Upper lobe of right lung (tissue), 1 donor: ENCODE results near the gene TRIM8. TPM values are rescaled to one million over a fixed set of nuclear protein-coding genes. Genes with fewer than 3 reads are reported as not detected.

Source experiments
- ATAC-seq: fragments of 200-7000 bp; cut with Tn5 transposase; one replicate; pipeline ENCODE4 v1.9.1; 2020; ENCODE audit warnings: mild to moderate bottlenecking, moderate library complexity
- DNase-seq: peaks from one replicate; pipeline ENCODE4 v3.0.0-alpha.2; 2020
- H3K27ac ChIP-seq: fragments of 200-600 bp; one replicate; pipeline ENCODE4 v1.8.0; 2022
- H3K27me3 ChIP-seq: fragments of 200-600 bp; one replicate; pipeline ENCODE4 v1.8.0; 2022; ENCODE audit warnings: mild to moderate bottlenecking
- H3K36me3 ChIP-seq: fragments of 200-600 bp; one replicate; pipeline ENCODE4 v1.8.0; 2022
- H3K4me1 ChIP-seq: fragments of 200-600 bp; one replicate; pipeline ENCODE4 v1.8.0; 2022
- H3K4me3 ChIP-seq: fragments of 200-600 bp; one replicate; pipeline ENCODE4 v1.8.0; 2022; ENCODE audit warnings: mild to moderate bottlenecking
- H3K9me3 ChIP-seq: fragments of 200-600 bp; one replicate; pipeline ENCODE4 v1.8.0; 2022
- intact Hi-C: fragments of 100-400 bp; cut with DNase I; formaldehyde crosslinking; loops from one replicate; pipeline ENCODE4 v1.11.0; 2022
- long read RNA-seq: library from polyadenylated mRNA; unstranded; transcript quantifications from one replicate; pipeline ENCODE4 v2.0.0, GENCODE V29; 2021
- total RNA-seq: library from RNA; stranded (reverse); fragmentation: NEBNext Ultra II Directional; extraction: Animal tissue kit (Norgen Biotek cat#: 25700); gene quantifications from one replicate; pipeline ENCODE4 v1.2.1, GENCODE V29; 2021
- TF ChIP-seq, protein P1 (sequence below): fragments of 200-600 bp; IDR thresholded peaks from one replicate; pipeline ENCODE4 v1.8.0; 2022; ENCODE audit warnings: antibody characterized with exemption
- donor health status: DM: no; HTN: yes; CAD: no; lungs with severe emphysema.

The TRIM8 gene, protein sequence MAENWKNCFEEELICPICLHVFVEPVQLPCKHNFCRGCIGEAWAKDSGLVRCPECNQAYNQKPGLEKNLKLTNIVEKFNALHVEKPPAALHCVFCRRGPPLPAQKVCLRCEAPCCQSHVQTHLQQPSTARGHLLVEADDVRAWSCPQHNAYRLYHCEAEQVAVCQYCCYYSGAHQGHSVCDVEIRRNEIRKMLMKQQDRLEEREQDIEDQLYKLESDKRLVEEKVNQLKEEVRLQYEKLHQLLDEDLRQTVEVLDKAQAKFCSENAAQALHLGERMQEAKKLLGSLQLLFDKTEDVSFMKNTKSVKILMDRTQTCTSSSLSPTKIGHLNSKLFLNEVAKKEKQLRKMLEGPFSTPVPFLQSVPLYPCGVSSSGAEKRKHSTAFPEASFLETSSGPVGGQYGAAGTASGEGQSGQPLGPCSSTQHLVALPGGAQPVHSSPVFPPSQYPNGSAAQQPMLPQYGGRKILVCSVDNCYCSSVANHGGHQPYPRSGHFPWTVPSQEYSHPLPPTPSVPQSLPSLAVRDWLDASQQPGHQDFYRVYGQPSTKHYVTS
- total RNA-seq, result 146 TPM
- long read RNA-seq, full-length matches to known transcripts, result 302 of 387 reads
- long read RNA-seq, partial matches to known transcripts, result 7 of 387 reads
- long read RNA-seq, other reads (novel, unspliced or antisense), result 78 of 387 reads

DNA sequence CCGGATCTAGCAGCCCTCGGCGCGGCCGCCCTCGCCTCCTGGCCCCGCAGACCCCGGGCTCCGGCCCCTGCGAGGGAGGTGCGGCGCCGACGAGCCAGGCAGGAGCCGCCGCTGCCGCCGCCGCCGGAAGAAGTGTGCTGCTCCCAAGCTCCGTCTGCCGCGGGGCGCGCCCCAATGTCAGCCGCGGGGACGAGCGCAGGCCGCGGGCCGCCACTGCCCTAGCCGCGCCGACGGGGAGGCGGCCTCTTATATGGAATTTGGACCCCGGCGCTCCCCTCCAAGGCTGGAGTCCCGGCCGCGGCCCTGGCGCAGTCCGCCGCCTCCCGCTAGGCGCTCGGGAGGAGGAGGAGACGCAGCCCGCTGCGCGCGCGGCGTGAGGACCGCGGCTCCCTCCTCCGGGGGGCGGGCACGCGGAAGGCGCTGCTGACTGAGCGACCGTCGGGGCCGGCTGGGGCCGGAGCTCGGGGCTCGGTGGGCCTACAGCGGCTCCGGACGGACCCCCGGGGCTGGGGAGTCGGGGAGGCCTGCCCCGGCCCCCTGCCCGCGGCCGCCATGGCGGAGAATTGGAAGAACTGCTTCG is at the start of gene TRIM8:
TSS of gene TRIM8 (plus strand) at position 414 of the 580 bp plus-strand sequence. CDS start at position 553, 139 bp downstream.
- peak; percentile 1 for ATAC-seq

DNA sequence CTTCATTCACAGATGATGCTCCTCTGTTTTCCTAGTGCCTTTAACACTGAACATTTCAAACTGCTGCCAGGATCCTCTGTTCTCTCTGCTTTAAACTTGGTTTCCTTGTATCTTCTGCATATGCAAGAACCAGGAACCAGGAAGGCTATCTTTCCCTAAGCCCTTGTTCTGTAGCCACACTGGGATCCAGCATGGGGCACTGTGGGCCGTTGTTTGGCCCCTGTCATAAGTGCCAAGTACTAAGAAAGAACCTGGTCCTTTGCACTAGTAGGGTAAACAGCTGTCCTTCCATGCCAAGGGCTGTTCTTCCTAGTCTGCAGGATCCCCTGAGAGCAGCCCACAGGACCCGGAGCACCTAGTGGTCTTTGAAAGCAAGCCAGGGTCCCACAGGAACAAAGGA is 49.0 kb upstream of the TRIM8 start:
- Histone ChIP-seq H3K27ac (no peak overlapping the region), H3K36me3 (peaks cover 37% of the 10 kb centered on the region), H3K4me1 (peaks cover 31% of the 10 kb centered on the region), H3K27me3 (no peaks in the 10 kb centered on the region), H3K4me3 (no peak overlapping the region), H3K9me3 (no peaks in the 10 kb centered on the region)
- no peak for ATAC-seq
- TF ChIP-seq, protein P1, sequence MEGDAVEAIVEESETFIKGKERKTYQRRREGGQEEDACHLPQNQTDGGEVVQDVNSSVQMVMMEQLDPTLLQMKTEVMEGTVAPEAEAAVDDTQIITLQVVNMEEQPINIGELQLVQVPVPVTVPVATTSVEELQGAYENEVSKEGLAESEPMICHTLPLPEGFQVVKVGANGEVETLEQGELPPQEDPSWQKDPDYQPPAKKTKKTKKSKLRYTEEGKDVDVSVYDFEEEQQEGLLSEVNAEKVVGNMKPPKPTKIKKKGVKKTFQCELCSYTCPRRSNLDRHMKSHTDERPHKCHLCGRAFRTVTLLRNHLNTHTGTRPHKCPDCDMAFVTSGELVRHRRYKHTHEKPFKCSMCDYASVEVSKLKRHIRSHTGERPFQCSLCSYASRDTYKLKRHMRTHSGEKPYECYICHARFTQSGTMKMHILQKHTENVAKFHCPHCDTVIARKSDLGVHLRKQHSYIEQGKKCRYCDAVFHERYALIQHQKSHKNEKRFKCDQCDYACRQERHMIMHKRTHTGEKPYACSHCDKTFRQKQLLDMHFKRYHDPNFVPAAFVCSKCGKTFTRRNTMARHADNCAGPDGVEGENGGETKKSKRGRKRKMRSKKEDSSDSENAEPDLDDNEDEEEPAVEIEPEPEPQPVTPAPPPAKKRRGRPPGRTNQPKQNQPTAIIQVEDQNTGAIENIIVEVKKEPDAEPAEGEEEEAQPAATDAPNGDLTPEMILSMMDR, result no peak
- DNase-seq, result no peak
- intact Hi-C loops, result no loop called here

More for the DNA sequence above, at the start of gene TRIM8:
- H3K4me1 ChIP-seq, result peaks cover 32% of the 10 kb centered on the region
- TF ChIP-seq, protein P1, result no peak
- H3K36me3 ChIP-seq, result peaks cover 8% of the 10 kb centered on the region
- H3K4me3 ChIP-seq, result peak within 1 kb of the TSS; percentile 85
- no peaks in the 10 kb centered on the region for H3K9me3 ChIP-seq
- intact Hi-C loops, result no loop called here
- H3K27me3 ChIP-seq, result no peaks in the 10 kb centered on the region
- H3K27ac ChIP-seq, result peak within 1 kb of the TSS; percentile 100
- DNase-seq, result peak; percentile 82

DNA sequence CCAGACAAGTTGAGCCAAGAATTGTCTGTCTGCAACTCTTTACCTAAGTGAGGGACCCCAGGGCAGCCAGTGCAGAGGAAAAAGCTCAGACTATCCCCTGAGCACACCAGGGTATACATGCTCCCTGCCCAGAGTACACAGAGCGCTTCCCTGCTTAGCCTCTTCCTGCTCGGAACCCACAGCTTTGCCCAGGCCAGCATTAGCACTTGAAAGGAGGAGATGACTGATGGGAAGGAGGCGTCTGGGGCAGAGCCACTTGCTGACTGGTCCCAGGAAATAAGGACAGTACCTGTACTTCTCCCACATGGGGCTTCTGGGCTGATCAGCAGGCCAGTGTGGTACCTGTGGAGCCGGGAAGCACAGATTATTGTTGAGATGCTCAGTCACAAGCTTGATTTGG is 48.4 kb upstream of the TRIM8 start:
- DNase-seq, result no peak
- no peak overlapping the region for H3K4me3 ChIP-seq
- no peaks in the 10 kb centered on the region for H3K9me3 ChIP-seq
- no peak for ATAC-seq
- intact Hi-C loops, result no loop called here
- TF ChIP-seq, protein P1, result no peak
- H3K27me3 ChIP-seq, result no peaks in the 10 kb centered on the region
- peaks cover 36% of the 10 kb centered on the region for H3K4me1 ChIP-seq
- no peak overlapping the region for H3K27ac ChIP-seq
- H3K36me3 ChIP-seq, result peaks cover 37% of the 10 kb centered on the region

DNA sequence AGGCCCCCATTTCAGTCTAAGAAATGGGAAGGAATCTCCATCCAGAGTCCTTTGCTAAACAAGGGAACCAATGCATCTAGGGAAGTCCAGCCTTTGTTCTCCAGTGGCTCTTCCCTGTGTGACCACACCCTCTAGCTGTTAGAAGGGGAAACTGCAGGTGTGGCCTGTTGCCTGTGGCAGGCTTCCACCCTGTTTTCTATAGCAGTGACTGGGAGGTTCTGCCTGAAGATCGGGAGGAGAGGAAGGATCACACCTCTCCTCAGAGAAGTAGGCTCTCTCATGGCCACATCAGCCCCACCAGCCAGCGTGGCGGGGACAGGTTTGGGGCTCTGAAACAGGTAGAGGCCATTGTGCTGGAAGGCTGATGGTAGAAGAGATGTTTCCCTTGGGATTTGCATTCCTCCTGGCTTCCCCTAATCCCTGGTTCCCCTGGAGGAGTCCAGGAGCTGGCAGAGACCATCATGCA is 47.7 kb upstream of the TRIM8 start:
- H3K27ac ChIP-seq, result peak overlapping the region; percentile 61
- H3K4me1 ChIP-seq, result peaks cover 42% of the 10 kb centered on the region

More for the DNA sequence above, 47.7 kb upstream of the TRIM8 start:
- Histone ChIP-seq H3K4me3 (no peak overlapping the region), H3K27me3 (no peaks in the 10 kb centered on the region), H3K36me3 (peaks cover 37% of the 10 kb centered on the region), H3K9me3 (no peaks in the 10 kb centered on the region)
- intact Hi-C loops, result no loop called here
- DNase-seq, result no peak
- ATAC-seq, result peak; percentile 81
- TF ChIP-seq, protein P1, result peak; percentile 69
